K562 (cell line): ENCODE data around the gene NKG7. TPM values are rescaled to one million over a fixed set of nuclear protein-coding genes. Genes with fewer than 3 reads are reported as not detected.

Experiments used
- ATF1 ChIP-seq, 2 experiments: fragments of 450-650 bp in 1 of 2; IDR thresholded peaks; 2 replicates each; pipeline ENCODE4 v1.6.1; 2016; ENCODE audit warnings: missing compliant biosample characterization in 1 of 2, missing genetic modification characterization in 1 of 2
- BDP1 ChIP-seq: IDR thresholded peaks from 3 replicates; pipeline ENCODE4 v1.6.1; 2011; ENCODE audit not compliant: insufficient read length, insufficient read depth
- CAMTA2 ChIP-seq: fragments of 250-450 bp; sonication (Bioruptor Pico); conservative IDR thresholded peaks from 2 replicates; pipeline ENCODE4 v1.5.1; 2022
- CREB1 ChIP-seq, 2 experiments: sonication (generic) in 1 of 2; formaldehyde crosslinking in 1 of 2; IDR thresholded peaks; 2 replicates each; pipeline versions ENCODE4 v1.6.1 to v1.8.0; 2012 to 2022; ENCODE audit warnings: inconsistent platforms in 1 of 2, mild to moderate bottlenecking in 1 of 2, missing genetic modification reagents in 1 of 2, moderate library complexity in 1 of 2
- HDAC1 ChIP-seq, 2 experiments: fragments of 450-650 bp; IDR thresholded peaks; 2 replicates each; pipeline ENCODE4 v1.6.1; 2016 to 2017; ENCODE audit warnings: inconsistent platforms in 1 of 2, mild to moderate bottlenecking in 1 of 2, moderate library complexity in 1 of 2
- MEF2A ChIP-seq: IDR thresholded peaks from 2 replicates; pipeline ENCODE4 v1.6.1; 2011; ENCODE audit warnings: low read depth, mild to moderate bottlenecking, low read length, moderate library complexity; ENCODE audit not compliant: control insufficient read depth
- MEIS2 ChIP-seq: fragments of 450-650 bp; IDR thresholded peaks from 2 replicates; pipeline ENCODE4 v1.6.1; 2014; ENCODE audit warnings: mild to moderate bottlenecking; ENCODE audit not compliant: partially characterized antibody
- NR1H2 ChIP-seq: sonication (generic); formaldehyde crosslinking; IDR thresholded peaks from 2 replicates; pipeline ENCODE4 v1.4.0; 2020; ENCODE audit warnings: mild to moderate bottlenecking, missing genetic modification reagents
- NUFIP1 ChIP-seq: fragments of 450-650 bp; IDR thresholded peaks from 2 replicates; pipeline ENCODE4 v1.6.1; 2018; ENCODE audit not compliant: partially characterized antibody
- RBM15 ChIP-seq: fragments of 200-400 bp; formaldehyde crosslinking; IDR thresholded peaks from 2 replicates; pipeline ENCODE4 v1.6.1; 2018; ENCODE audit warnings: mild to moderate bottlenecking, low read length, moderate library complexity; ENCODE audit not compliant: insufficient read depth
- SMAD4 ChIP-seq: fragments of 250-450 bp; sonication (Bioruptor Pico); conservative IDR thresholded peaks from 2 replicates; pipeline ENCODE4 v1.8.0; 2021; ENCODE audit warnings: inconsistent platforms, mild to moderate bottlenecking, moderate library complexity
- SOX6 ChIP-seq: fragments of 450-650 bp; IDR thresholded peaks from 2 replicates; pipeline ENCODE4 v1.6.1; 2014; ENCODE audit warnings: mild to moderate bottlenecking
- SRSF1 ChIP-seq: fragments of 200-400 bp; formaldehyde crosslinking; IDR thresholded peaks from 2 replicates; pipeline ENCODE4 v1.6.1; 2017; ENCODE audit warnings: mild to moderate bottlenecking, low read depth, low read length, moderate library complexity
- TCF3 ChIP-seq: sonication (generic); formaldehyde crosslinking; IDR thresholded peaks from 2 replicates; pipeline ENCODE4 v1.4.0; 2020; ENCODE audit warnings: mild to moderate bottlenecking, missing genetic modification reagents
- ZC3H8 ChIP-seq: fragments of 450-650 bp; IDR thresholded peaks from 2 replicates; pipeline ENCODE4 v1.6.1; 2017
- ZNF184 ChIP-seq: sonication (generic); formaldehyde crosslinking; IDR thresholded peaks from 2 replicates; pipeline ENCODE4 v1.5.0; 2020; ENCODE audit warnings: missing genetic modification reagents
- ZNF274 ChIP-seq: IDR thresholded peaks from 2 replicates; pipeline ENCODE4 v1.6.1; 2011; ENCODE audit warnings: low read depth, mild to moderate bottlenecking, low read length, moderate library complexity, borderline replicate concordance
- ZNF3 ChIP-seq: fragments of 250-450 bp; sonication (Bioruptor Pico); IDR thresholded peaks from 2 replicates; pipeline ENCODE4 v1.5.0; 2021; ENCODE audit warnings: mild to moderate bottlenecking, moderate library complexity
- ZNF77 ChIP-seq: fragments of 250-450 bp; sonication (Bioruptor Pico); IDR thresholded peaks from 2 replicates; pipeline ENCODE4 v1.5.0; 2020
- ZNF79 ChIP-seq: fragments of 250-450 bp; sonication (Bioruptor Pico); IDR thresholded peaks from 2 replicates; pipeline ENCODE4 v1.4.0; 2020; ENCODE audit warnings: low read depth, mild to moderate bottlenecking, moderate library complexity
- ZSCAN32 ChIP-seq: fragments of 450-650 bp; formaldehyde crosslinking; IDR thresholded peaks from 2 replicates; pipeline ENCODE4 v1.4.0; 2020; ENCODE audit warnings: mild to moderate bottlenecking, moderate library complexity
- polyA plus RNA-seq, 8 experiments: library from polyadenylated mRNA; depleted of rRNA in 4 of 8; stranded (reverse) in 5 of 8; unstranded in 3 of 8; fragments of >200 nt; fragmentation: Nextera tagmentation in 2 of 8; fragmentation: Illumina TruSeq in 1 of 8; extraction: Ambion mirVana in 2 of 8; extraction: Trizol in 1 of 8; gene quantifications; 2 replicates each; pipeline versions ENCODE4 v1.2.1 to v1.2.3, GENCODE V29; 2011 to 2014; ENCODE audit warnings: inconsistent platforms in 1 of 8, missing spikeins in 1 of 8
- total RNA-seq, 7 experiments: library from RNA; depleted of rRNA in 6 of 7; stranded (reverse); fragments of >200 nt in 6 of 7; fragmentation: Illumina TruSeq in 2 of 7; extraction: Trizol in 2 of 7; gene quantifications; 2 replicates each; pipeline versions ENCODE4 v1.2.1 to v1.2.3, GENCODE V29; 2011 to 2021; ENCODE audit warnings: low replicate concordance in 1 of 7
- TF ChIP-seq, protein P1 (sequence below): fragments of 450-650 bp; formaldehyde crosslinking; IDR thresholded peaks from 2 replicates; pipeline ENCODE4 v1.4.0; 2020; ENCODE audit warnings: mild to moderate bottlenecking
- TF ChIP-seq, protein P2 (sequence below): fragments of 450-650 bp; conservative IDR thresholded peaks from 2 replicates; pipeline ENCODE4 v1.6.1; 2016; ENCODE audit warnings: missing genetic modification characterization, low read depth, mild to moderate bottlenecking, missing compliant biosample characterization, moderate library complexity
- TF ChIP-seq, protein P3 (sequence below): sonication (generic); formaldehyde crosslinking; IDR thresholded peaks from 2 replicates; pipeline ENCODE4 v1.5.0; 2020; ENCODE audit warnings: missing genetic modification reagents
- TF ChIP-seq, protein P4 (sequence below), 3 experiments: fragments of 200-800 bp in 1 of 3; sonication (Bioruptor generic) in 1 of 3; sonication (generic) in 1 of 3; formaldehyde crosslinking in 1 of 3; IDR thresholded peaks; 2 replicates each; pipeline versions ENCODE4 v1.6.1 to v1.8.0; 2016 to 2022; ENCODE audit warnings: mild to moderate bottlenecking in 2 of 3, missing compliant biosample characterization in 2 of 3, missing genetic modification characterization in 2 of 3, missing genetic modification reagents in 1 of 3

The NKG7 gene
- total and polyA plus RNA-seq, 9 of the 15 experiments (the other 6 are each of a cell fraction or from before 2014, with no cell fraction given), result 0.30 to 0.70 (median 0.51) TPM; not detected in 2

DNA sequence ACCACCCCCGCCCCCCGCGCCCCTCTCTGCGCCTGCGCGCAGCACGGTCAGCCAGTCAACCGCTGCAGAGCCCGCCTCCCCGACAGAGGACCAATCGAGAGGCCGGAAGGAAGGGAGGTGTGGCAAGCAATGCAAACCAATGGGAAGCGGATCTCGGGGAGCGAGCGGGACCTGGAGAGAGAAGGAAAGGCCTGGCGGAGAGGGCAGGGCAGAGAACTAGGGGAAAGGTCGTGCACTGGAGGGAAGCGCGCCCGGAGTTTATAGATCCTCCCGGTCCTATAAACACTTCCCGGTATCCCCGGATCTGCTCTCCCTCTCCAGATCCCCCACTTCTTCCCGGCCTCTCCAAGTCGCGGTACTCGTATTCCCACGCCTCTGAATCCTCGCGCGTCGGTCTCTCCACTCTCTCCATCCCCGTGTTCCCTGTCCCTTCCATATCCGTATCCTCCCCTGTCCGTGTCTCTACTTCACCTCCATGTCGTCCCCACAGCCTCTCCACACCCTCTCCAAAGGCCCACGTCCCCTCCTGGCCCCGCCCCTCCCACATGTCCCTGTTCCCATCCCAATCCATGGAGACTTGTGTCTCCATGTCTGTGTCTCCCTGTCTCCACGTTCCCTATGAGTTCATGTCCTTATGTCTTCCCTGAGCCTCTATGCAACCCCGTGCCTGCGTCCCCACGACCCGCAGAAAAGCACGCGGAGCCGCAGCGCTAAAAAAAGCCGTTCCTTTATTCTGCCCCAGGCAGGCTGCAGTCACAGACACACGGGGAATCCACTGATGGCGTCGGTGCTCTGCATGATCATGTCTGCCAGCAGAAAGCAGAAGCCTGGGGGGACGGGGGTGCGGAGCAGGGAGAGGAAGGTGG lies 5.8 kb downstream of the NKG7 start (continued):
- TF ChIP-seq RBM15 (no peak), ZNF274 (no peak), CAMTA2 (CRISPR knock-in tag) (no peak), NUFIP1 (no peak), NR1H2 (CRISPR knock-in tag) (0 out of 2 replicates have a peak, but pooled peaks have one; percentile 76), ZNF184 (CRISPR knock-in tag) (no peak), MEIS2 (peak; percentile 43), SMAD4 (CRISPR knock-in tag) (peak; percentile 48), TCF3 (CRISPR knock-in tag) (no peak), ZSCAN32 (CRISPR knock-in tag) (no peak), SOX6 (no peak), ATF1 (CRISPR knock-in tag; IDR thresholded peaks at IDR 0.05) (no peak), ATF1 (tag; IDR thresholded peaks at IDR 0.05) (no peak), HDAC1 (IDR thresholded peaks at IDR 0.05) (peak in 1 of 2 experiments; percentile 89; a peak in 2 of 4 replicates), CREB1 (IDR thresholded peaks at IDR 0.05) (no peak), CREB1 (CRISPR knock-in tag; IDR thresholded peaks at IDR 0.05) (no peak), ZNF77 (CRISPR knock-in tag) (0 out of 2 replicates have a peak, but pooled peaks have one; percentile 26), BDP1 (no peak), ZNF3 (no peak), MEF2A (no peak), ZNF79 (CRISPR knock-in tag) (no peak), ZC3H8 (no peak), SRSF1 (no peak)
- TF ChIP-seq, protein P1, sequence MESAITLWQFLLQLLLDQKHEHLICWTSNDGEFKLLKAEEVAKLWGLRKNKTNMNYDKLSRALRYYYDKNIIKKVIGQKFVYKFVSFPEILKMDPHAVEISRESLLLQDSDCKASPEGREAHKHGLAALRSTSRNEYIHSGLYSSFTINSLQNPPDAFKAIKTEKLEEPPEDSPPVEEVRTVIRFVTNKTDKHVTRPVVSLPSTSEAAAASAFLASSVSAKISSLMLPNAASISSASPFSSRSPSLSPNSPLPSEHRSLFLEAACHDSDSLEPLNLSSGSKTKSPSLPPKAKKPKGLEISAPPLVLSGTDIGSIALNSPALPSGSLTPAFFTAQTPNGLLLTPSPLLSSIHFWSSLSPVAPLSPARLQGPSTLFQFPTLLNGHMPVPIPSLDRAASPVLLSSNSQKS (CRISPR knock-in tag), result no peak
- TF ChIP-seq, protein P2, sequence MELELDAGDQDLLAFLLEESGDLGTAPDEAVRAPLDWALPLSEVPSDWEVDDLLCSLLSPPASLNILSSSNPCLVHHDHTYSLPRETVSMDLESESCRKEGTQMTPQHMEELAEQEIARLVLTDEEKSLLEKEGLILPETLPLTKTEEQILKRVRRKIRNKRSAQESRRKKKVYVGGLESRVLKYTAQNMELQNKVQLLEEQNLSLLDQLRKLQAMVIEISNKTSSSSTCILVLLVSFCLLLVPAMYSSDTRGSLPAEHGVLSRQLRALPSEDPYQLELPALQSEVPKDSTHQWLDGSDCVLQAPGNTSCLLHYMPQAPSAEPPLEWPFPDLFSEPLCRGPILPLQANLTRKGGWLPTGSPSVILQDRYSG (tag), result no peak
- TF ChIP-seq, protein P3, sequence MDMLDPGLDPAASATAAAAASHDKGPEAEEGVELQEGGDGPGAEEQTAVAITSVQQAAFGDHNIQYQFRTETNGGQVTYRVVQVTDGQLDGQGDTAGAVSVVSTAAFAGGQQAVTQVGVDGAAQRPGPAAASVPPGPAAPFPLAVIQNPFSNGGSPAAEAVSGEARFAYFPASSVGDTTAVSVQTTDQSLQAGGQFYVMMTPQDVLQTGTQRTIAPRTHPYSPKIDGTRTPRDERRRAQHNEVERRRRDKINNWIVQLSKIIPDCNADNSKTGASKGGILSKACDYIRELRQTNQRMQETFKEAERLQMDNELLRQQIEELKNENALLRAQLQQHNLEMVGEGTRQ (CRISPR knock-in tag), result no peak
- TF ChIP-seq, protein P4, sequence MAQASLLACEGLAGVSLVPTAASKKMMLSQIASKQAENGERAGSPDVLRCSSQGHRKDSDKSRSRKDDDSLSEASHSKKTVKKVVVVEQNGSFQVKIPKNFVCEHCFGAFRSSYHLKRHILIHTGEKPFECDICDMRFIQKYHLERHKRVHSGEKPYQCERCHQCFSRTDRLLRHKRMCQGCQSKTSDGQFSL (CRISPR knock-in tag; IDR thresholded peaks at IDR 0.05), result no peak
- TF ChIP-seq, protein P4 (tag; IDR thresholded peaks at IDR 0.05), result no peak
